Measurements from ENCODE around the gene TAC4.

GRCh38 chr17:49870298-49870697, 22.4 kb upstream of the TAC4 start:
- no peak for TF ChIP-seq CTCF (IDR thresholded peaks at IDR 0.05; ENCODE audit: insufficient read depth, low read length)
- no peak for TF ChIP-seq POLR2AphosphoS5 (IDR thresholded peaks at IDR 0.05; ENCODE audit: low read depth)
- no peak for TF ChIP-seq REST (IDR thresholded peaks at IDR 0.05; ENCODE audit: insufficient replicate concordance, low read depth)

Measured in HL-60 (cell line).